Renal pelvis (tissue), 4 donors: ENCODE measurements around the gene STK32C. TPM values are rescaled to one million over a fixed set of nuclear protein-coding genes. Genes with fewer than 3 reads are reported as not detected.
"Not testable (repeated sequence)": the region's sequence is repeated elsewhere in the genome, so short reads cannot be mapped to it uniquely, and the experiment has no call there.

Source experiments
- DNase-seq: peaks from one replicate; pipeline ENCODE4 v3.0.0-alpha.2; 2013
- polyA plus RNA-seq, 3 donors: library from polyadenylated mRNA; unstranded; fragments of 120-200 nt; gene quantifications; one replicate each; pipeline ENCODE4 v1.2.1, GENCODE V29; 2013; ENCODE audit not compliant: insufficient read length in 3 of 3

Gene STK32C
- polyA plus RNA-seq, 3 donors, result 11.6 to 15.4 (median 12.4) TPM

GRCh38 chr10:132303361-132304115 lies 4.2 kb downstream of the STK32C start:
- no peak for DNase-seq

- DNase-seq, result no peak
Observed at GRCh38 chr10:132302421-132303310, 5.1 kb downstream of the STK32C start.

GRCh38 chr10:132301371-132302330 lies 6.1 kb downstream of the STK32C start:
- no peak for DNase-seq

GRCh38 chr10:132300582-132300981 lies 7.2 kb downstream of the STK32C start:
- no peak for DNase-seq

GRCh38 chr10:132299371-132300336 lies 8.1 kb downstream of the STK32C start:
- no peak for DNase-seq

GRCh38 chr10:132298038-132298881 lies 9.5 kb downstream of the STK32C start:
- DNase-seq, result no peak

GRCh38 chr10:132297526-132297925 lies 10.2 kb downstream of the STK32C start:
- DNase-seq, result no peak

DNA sequence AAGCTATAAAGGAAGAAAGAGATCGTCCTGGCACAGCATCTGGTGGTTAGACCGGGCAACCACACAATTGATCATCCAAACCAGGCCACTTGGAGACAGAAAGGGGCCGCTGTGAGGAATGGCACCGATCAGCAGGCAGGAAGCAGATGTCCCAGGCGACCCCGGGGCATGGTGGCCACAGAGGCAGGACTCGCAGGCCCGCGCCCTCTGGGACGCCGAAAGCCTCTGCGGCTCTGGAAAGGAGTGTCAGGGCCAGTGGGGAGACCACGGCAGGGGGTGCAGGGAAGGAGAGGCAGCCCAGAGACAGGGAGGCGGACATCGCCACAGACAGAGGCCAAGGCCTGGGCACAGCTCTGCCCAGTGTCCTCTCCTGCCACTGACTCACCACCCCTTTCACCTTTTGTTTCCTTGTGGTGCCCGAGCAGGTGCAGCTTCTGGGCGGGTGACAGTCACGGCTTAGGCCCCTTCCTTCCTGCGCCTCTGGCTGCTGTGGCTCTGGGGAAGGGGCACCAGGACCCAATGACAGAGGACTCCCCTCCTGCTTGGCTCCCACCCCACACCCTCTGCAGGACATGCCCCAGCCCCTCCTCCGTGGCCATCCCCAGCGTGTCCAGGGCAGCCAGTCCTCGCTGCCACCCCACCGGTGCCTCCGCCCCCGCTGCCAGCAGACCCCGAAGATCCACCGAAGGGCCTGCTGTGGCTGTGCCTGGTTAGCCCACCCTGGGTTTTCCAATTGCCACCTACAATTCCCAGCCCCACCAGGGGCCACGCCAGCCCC lies 10.9 kb downstream of the STK32C start:
- DNase-seq, result no peak

- not testable (repeated sequence) for DNase-seq
Observed at GRCh38 chr10:132295481-132295880, 12.3 kb downstream of the STK32C start.

- DNase-seq, result no peak
Observed at GRCh38 chr10:132294561-132295318, 13.0 kb downstream of the STK32C start.

DNA sequence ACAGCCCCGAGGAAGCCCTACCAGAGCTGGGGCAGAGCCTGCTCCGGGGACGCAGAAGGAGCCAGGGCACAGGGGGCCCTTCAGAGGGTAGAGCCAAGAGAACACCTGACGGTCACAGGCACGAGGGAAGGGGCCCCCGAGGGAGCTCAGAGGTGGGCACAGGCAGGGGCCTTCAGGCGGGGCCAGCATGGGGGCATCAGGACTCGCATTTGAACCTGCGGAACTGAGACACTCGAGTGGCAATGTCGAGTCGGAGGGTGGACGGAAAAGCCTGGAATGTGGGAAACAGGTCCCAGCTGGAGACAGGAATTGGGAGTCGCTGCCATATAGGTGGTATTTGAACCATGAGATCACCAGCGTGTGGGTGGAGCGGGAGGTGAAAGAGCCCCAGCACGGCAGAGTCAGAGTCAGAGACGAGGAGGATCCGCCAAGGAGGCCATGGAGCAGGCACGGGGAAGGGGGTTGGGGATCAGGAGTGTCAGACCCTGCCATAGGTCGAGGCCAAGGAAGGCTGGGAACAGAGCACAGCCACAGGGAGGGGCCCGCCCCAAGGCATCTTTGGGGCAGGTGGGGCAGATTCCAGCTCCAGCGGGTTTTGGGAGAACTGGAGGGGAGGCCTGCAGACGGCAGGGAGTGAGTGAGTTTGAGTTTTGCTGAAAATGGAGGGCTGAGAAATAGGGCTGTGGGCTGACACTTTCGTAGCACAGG lies 13.8 kb downstream of the STK32C start:
- DNase-seq, result no peak

- no peak for DNase-seq
Observed at GRCh38 chr10:132293201-132293812, 14.4 kb downstream of the STK32C start.

- no peak for DNase-seq
Observed at GRCh38 chr10:132292287-132293200, 15.2 kb downstream of the STK32C start.

GRCh38 chr10:132291826-132292225 lies 15.9 kb downstream of the STK32C start:
- DNase-seq, result no peak

- DNase-seq, result no peak
Observed at GRCh38 chr10:132290631-132291030, 17.1 kb downstream of the STK32C start.

DNA sequence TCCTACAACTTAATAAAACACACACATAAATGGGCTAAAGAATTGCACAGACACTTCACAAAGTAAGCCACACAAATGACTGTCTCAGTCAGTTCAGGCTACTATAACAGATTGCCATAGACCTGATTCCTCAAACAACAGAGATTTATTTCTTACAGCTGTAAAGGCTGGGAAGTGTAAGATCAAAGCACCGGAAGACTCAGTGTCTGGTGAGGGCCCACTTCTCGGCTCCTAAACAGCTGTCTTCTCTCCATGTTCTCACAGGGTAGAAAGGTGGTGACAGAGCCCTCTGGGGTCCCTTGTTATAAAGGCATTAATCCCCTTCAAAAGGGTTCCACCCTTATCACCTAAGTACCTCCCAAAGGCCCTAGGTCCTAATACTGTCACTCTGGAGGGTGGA lies 18.3 kb downstream of the STK32C start:
- DNase-seq, result no peak
